ENCODE measurements around the gene MS4A5. TPM values are rescaled to one million over a fixed set of nuclear protein-coding genes. Genes with fewer than 3 reads are reported as not detected.

MS4A5 gene
- total RNA-seq, 1 experiment from 2014 or later, result not detected

GRCh38 chr11:60447070-60447469 lies 17.7 kb downstream of the MS4A5 start:
- H3K9ac ChIP-seq (ENCODE audit: extremely low read depth, insufficient read length, low read length), result no peak overlapping the region
- no peaks in the 10 kb centered on the region for H3K4me1 Mint-ChIP-seq
- H3K4me1 ChIP-seq (ENCODE audit: insufficient read depth, low read length), result no peaks in the 10 kb centered on the region
- H3K27ac Mint-ChIP-seq, result no peak overlapping the region
- no peak overlapping the region for H4K8ac ChIP-seq (replicated peaks; ENCODE audit: insufficient read length, low read depth, low read length)
- no peak overlapping the region for H3T11ph ChIP-seq (ENCODE audit: low read length)
- no peaks in the 10 kb centered on the region for H3K27me3 ChIP-seq (ENCODE audit: insufficient read depth, low read length)
- H3K23me2 ChIP-seq (ENCODE audit: insufficient read length, low read depth, low read length, poor library complexity, severe bottlenecking), result no peaks in the 10 kb centered on the region
- no peaks in the 10 kb centered on the region for H3K79me2 ChIP-seq (ENCODE audit: insufficient read depth, low read length)
- no peak overlapping the region for H2BK120ac ChIP-seq (ENCODE audit: low read depth, low read length, poor library complexity, severe bottlenecking)
- no peak for DNase-seq
- H3K4ac ChIP-seq (ENCODE audit: low read depth, low read length), result no peak overlapping the region
- no peak overlapping the region for H3K56ac ChIP-seq (ENCODE audit: insufficient read length, low read depth, low read length)
- H2BK20ac ChIP-seq (ENCODE audit: low read depth, low read length, poor library complexity, severe bottlenecking), result no peak overlapping the region
- H4K91ac ChIP-seq (ENCODE audit: insufficient read length, low read depth, low read length), result no peak overlapping the region
- no peak overlapping the region for H3K23ac ChIP-seq (ENCODE audit: insufficient read length, low read depth, low read length)
- H3K4me3 Mint-ChIP-seq, result no peak overlapping the region
- H3K18ac ChIP-seq (ENCODE audit: insufficient read length, low read depth, low read length), result no peak overlapping the region
- H3K9me3 ChIP-seq (ENCODE audit: control insufficient read depth, low read depth, low read length), result no peaks in the 10 kb centered on the region
- no peak overlapping the region for H2BK12ac ChIP-seq (ENCODE audit: insufficient read length, low read depth, low read length)
- peaks cover 14 to 16% of the 10 kb centered on the region in 2 experiments for H3K9me3 Mint-ChIP-seq
- no peak overlapping the region for H3K14ac ChIP-seq (ENCODE audit: insufficient read depth, low read length)
- no peaks in the 10 kb centered on the region for H4K20me1 ChIP-seq (ENCODE audit: control insufficient read depth, insufficient read depth, insufficient read length)
- H2AFZ ChIP-seq (ENCODE audit: low read length), result no peak overlapping the region
- H2BK5ac ChIP-seq (ENCODE audit: insufficient read length, low read length), result no peak overlapping the region
- H3K27me3 Mint-ChIP-seq (ENCODE audit: low read depth), result peaks cover 22% of the 10 kb centered on the region
- no peaks in the 10 kb centered on the region for H3K79me1 ChIP-seq (ENCODE audit: insufficient read depth, low read depth, low read length, poor library complexity, severe bottlenecking)
- no peak overlapping the region for H3K27ac ChIP-seq (ENCODE audit: insufficient read length, low read depth, low read length)
- H3K4me2 ChIP-seq (ENCODE audit: insufficient read depth, insufficient read length, low read length), result no peak overlapping the region
- no peak overlapping the region for H2AK5ac ChIP-seq (ENCODE audit: insufficient read length, low read length)
- H3K36me3 Mint-ChIP-seq (ENCODE audit: insufficient read depth in 1 of 3, low read depth in 3 of 3), result peaks cover 3 to 9% (median 7%) of the 10 kb centered on the region in 3 experiments; a peak in 6 of 7 replicates
- no peak overlapping the region for H2BK15ac ChIP-seq (ENCODE audit: low read depth, low read length)
- TF ChIP-seq CTCF (conservative IDR thresholded peaks at IDR 0.05), result no peak
- no peak overlapping the region for H4K5ac ChIP-seq (ENCODE audit: insufficient read length, low read depth, low read length)

Data from H9 (cell line).